H1 (cell line): Measurements from ENCODE around the gene SSH2. TPM values are rescaled to one million over a fixed set of nuclear protein-coding genes. Genes with fewer than 3 reads are reported as not detected.

Experiments
- BRCA1 ChIP-seq: IDR thresholded peaks from 2 replicates; pipeline ENCODE4 v1.6.1; 2012; ENCODE audit warnings: low read depth, low read length, improper control_type of control experiment
- CHD2 ChIP-seq: IDR thresholded peaks from 2 replicates; pipeline ENCODE4 v1.6.1; 2012; ENCODE audit warnings: low read length, improper control_type of control experiment
- CREB1 ChIP-seq: IDR thresholded peaks from 2 replicates; pipeline ENCODE4 v1.6.1; 2012; ENCODE audit warnings: inconsistent platforms
- MAFK ChIP-seq: IDR thresholded peaks from 2 replicates; pipeline ENCODE4 v1.6.1; 2012; ENCODE audit warnings: low read depth, mild to moderate bottlenecking, improper control_type of control experiment, low read length
- RAD21 ChIP-seq, 2 experiments: IDR thresholded peaks in 1 of 2; conservative IDR thresholded peaks in 1 of 2; 2 replicates each; pipeline ENCODE4 v1.6.1; 2011; ENCODE audit warnings: low read depth in 2 of 2, low read length in 2 of 2, improper control_type of control experiment in 1 of 2, inconsistent platforms in 1 of 2, mild to moderate bottlenecking in 1 of 2, moderate library complexity in 1 of 2
- RBBP5 ChIP-seq: IDR thresholded peaks from 2 replicates; pipeline ENCODE4 v1.7.1; 2012; ENCODE audit warnings: low read depth, mild to moderate bottlenecking, inconsistent platforms, low read length, moderate library complexity, borderline replicate concordance
- polyA plus RNA-seq, 7 experiments: library from polyadenylated mRNA; depleted of rRNA in 3 of 7; stranded (reverse) in 5 of 7; unstranded in 2 of 7; fragments of >200 nt in 5 of 7; fragments of 200-250 nt in 2 of 7; gene quantifications; 1 replicate in 5 of 7; 2 replicates in 1 of 7; 4 replicates in 1 of 7; pipeline versions ENCODE4 v1.2.1 to v1.2.3, GENCODE V29; 2011 to 2013; ENCODE audit warnings: missing spikeins in 2 of 7, mixed read lengths in 2 of 7
- total RNA-seq: library from RNA; stranded (reverse); fragmentation: NEBNext Ultra II Directional; extraction: Animal tissue kit (Norgen Biotek cat#: 25700); gene quantifications from 2 replicates; pipeline ENCODE4 v1.2.1, GENCODE V29; 2021

The SSH2 gene
- total and polyA plus RNA-seq, 2 of the 8 experiments (the other 6 are each of a cell fraction or from before 2014, with no cell fraction given): 5.2 to 15.9 TPM

DNA sequence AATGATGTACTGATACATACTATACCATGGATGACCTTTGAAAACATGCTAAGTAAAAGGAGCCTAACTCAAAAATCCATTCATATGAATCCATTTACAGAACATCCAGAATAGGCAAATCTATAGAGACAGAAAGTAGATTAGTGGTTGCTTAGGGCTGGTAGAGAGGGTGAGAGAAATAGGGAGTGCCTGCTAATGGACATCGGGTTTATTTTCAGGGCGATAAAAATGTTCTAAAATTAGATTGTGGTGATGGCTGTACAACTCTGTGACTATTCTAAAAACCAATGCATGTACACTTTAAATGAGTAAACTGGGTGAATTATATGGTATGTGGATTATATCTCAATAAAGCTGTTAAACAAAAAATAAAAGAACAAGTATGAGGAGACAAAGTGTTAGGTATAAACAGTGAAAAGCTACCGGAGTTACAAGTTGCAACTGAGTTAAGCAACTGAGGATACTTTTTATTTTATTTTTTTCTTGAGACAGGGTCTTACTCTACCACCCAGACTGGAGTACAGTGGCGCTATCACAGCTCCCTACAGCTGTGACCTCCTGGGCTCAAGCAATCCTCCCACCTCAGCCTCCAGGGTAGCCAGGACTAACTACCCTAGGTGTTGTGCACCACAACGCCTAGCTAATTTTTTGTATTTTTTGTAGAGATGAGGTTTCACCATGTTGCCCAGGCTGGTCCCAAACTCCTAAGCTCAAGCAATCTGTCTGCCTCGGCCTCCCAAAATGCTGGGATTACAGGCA, 231.8 kb downstream of the SSH2 start (continued):
- TF ChIP-seq BRCA1 (no peak), RAD21 (IDR thresholded peaks at IDR 0.05 in 1 of 2, conservative IDR thresholded peaks at IDR 0.05 in 1 of 2; ENCODE audit: low read depth in 2 of 2, low read length in 2 of 2) (no peak), CHD2 (no peak), RBBP5 (no peak), MAFK (no peak), CREB1 (no peak)
